Medulla oblongata (tissue), 1 donor: ENCODE results near the gene ATP8B1.

ENCODE experiments used
- DNase-seq: peaks from one replicate; pipeline ENCODE4 v3.0.0-alpha.2; 2015; ENCODE audit errors: extremely low spot score

Gene ATP8B1

GRCh38 chr18:57627488-57627887, 175.6 kb downstream of the ATP8B1 start:
- DNase-seq: no peak

GRCh38 chr18:57624988-57625387, 178.1 kb downstream of the ATP8B1 start:
- DNase-seq: no peak

- peak; percentile 16 for DNase-seq
These were observed 181.9 kb downstream of the ATP8B1 start for GRCh38 chr18:57621246-57621604.

DNA sequence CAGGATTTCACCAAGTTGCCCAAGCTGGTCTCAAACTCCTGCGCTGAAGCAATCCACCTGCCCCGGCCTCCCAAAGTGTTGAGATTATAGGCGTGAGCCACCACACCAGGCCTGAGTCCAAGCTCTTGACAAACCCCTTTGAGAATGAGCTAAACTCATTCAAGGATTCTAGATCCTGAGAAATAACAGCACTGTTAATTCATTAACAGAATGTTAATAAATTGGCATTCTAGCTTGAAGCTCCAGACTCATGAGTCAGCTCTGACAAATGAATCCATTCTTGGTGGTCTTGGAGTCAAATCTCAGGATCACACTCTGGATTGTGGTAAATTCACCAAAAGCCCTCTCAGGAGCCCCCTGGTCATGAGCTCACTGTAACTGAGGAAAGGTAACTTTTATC, 183.2 kb downstream of the ATP8B1 start:
- no peak for DNase-seq

- no peak for DNase-seq
These were observed 184.2 kb downstream of the ATP8B1 start for GRCh38 chr18:57618910-57619309.

- no peak for DNase-seq
These were observed 199.2 kb downstream of the ATP8B1 start for GRCh38 chr18:57603871-57604270.
